ENCODE results near the gene PDE6D.

The PDE6D gene

GRCh38 chr2:231684314-231685223, 96.5 kb downstream of the PDE6D start:
- no peak for DNase-seq (ENCODE audit: low read depth in 1 of 2, low spot score in 1 of 2)

- no peak for DNase-seq (ENCODE audit: low read depth in 1 of 2, low spot score in 1 of 2)
Observed at GRCh38 chr2:231683292-231684235, 97.5 kb downstream of the PDE6D start.

- no peak for DNase-seq (ENCODE audit: low read depth in 1 of 2, low spot score in 1 of 2)
Observed at GRCh38 chr2:231682603-231683291, 98.3 kb downstream of the PDE6D start.

Data from stimulated activated CD4-positive, alpha-beta T cell treated with anti-CD3 and anti-CD28 coated beads, Interleukin-15, amount 100 ng/mL, for 1 hour (primary cell).